Measurements from ENCODE around the gene NACC1.

DNA sequence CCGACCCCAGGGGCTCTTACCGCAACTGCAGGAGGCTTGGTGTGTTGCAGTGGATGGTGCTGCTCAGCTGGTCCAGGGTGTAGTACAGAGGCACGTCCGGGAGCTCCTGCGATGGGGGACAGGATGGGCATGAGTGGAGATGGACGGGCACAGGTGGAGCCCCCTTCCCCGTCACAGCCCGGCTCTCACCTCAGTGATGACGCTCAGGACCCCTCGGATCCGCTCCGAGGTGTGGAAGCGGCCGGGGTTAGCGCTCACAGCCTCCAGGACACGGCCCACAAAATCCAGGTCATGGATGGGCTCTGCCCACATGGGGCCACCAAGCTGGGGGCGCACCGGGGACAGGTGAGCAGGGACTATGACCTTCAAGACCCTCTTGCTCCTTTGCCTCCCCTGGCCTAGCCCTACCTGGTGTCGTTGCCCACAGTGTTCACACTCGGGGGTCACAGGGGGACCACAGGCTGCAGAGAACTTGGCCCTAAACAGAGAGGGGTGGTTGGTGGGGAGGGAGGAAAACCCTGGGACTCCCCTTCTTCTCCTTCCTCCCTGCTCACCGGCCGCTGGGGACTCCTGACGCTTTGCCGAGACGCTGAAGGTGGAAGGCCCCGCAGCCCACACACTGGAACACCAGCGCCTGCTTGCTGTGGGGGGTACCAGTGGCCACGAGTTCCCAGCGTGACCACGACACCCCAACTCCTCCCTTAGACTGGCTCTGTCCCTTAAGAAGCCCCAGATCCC is 8.5 kb upstream of the NACC1 start:
- TF ChIP-seq, protein P1, sequence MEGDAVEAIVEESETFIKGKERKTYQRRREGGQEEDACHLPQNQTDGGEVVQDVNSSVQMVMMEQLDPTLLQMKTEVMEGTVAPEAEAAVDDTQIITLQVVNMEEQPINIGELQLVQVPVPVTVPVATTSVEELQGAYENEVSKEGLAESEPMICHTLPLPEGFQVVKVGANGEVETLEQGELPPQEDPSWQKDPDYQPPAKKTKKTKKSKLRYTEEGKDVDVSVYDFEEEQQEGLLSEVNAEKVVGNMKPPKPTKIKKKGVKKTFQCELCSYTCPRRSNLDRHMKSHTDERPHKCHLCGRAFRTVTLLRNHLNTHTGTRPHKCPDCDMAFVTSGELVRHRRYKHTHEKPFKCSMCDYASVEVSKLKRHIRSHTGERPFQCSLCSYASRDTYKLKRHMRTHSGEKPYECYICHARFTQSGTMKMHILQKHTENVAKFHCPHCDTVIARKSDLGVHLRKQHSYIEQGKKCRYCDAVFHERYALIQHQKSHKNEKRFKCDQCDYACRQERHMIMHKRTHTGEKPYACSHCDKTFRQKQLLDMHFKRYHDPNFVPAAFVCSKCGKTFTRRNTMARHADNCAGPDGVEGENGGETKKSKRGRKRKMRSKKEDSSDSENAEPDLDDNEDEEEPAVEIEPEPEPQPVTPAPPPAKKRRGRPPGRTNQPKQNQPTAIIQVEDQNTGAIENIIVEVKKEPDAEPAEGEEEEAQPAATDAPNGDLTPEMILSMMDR (IDR thresholded peaks at IDR 0.05), result no peak
- TF ChIP-seq EZH2 (IDR thresholded peaks at IDR 0.05), result no peak

Measured in neural progenitor cell (in vitro differentiated cells).